GM12864 (cell line): ENCODE results near the gene CFAP46.

Source experiments
- DNase-seq: peaks from one replicate; pipeline ENCODE4 v3.0.0-alpha.2; 2011; ENCODE audit warnings: low read depth
- H3K4me3 ChIP-seq: 2 replicates; pipeline ENCODE4 v1.5.1; 2011; ENCODE audit warnings: mild to moderate bottlenecking, low read depth, low read length, control low read depth
- TF ChIP-seq, protein P1 (sequence below): IDR thresholded peaks from 2 replicates; pipeline ENCODE4 v1.5.1; 2011; ENCODE audit warnings: low read depth, mild to moderate bottlenecking, moderate library complexity, low read length, control low read depth, inconsistent platforms; ENCODE audit errors: missing control alignments

CFAP46 gene

DNA sequence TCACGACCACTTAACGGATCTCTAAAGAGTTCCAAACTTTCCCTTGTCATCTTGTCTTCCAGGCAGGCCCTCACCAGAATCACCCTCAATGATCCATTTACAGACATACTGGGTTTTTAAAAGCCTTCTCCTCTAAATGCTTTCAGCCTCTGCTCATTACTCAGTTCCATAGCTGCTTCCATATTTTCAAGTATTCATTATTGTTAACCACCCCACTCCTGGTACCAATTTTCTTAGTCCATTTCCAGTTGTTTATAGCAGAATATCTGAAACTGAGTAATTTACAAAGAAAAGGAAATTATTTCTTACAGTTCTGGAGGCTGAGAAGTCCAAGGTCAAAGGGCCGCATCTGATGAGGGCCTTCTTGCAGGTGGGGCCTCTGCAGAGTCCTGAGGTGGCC lies 100.0 kb downstream of the CFAP46 start:
- DNase-seq = no peak
- TF ChIP-seq, protein P1, sequence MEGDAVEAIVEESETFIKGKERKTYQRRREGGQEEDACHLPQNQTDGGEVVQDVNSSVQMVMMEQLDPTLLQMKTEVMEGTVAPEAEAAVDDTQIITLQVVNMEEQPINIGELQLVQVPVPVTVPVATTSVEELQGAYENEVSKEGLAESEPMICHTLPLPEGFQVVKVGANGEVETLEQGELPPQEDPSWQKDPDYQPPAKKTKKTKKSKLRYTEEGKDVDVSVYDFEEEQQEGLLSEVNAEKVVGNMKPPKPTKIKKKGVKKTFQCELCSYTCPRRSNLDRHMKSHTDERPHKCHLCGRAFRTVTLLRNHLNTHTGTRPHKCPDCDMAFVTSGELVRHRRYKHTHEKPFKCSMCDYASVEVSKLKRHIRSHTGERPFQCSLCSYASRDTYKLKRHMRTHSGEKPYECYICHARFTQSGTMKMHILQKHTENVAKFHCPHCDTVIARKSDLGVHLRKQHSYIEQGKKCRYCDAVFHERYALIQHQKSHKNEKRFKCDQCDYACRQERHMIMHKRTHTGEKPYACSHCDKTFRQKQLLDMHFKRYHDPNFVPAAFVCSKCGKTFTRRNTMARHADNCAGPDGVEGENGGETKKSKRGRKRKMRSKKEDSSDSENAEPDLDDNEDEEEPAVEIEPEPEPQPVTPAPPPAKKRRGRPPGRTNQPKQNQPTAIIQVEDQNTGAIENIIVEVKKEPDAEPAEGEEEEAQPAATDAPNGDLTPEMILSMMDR = no peak

DNA sequence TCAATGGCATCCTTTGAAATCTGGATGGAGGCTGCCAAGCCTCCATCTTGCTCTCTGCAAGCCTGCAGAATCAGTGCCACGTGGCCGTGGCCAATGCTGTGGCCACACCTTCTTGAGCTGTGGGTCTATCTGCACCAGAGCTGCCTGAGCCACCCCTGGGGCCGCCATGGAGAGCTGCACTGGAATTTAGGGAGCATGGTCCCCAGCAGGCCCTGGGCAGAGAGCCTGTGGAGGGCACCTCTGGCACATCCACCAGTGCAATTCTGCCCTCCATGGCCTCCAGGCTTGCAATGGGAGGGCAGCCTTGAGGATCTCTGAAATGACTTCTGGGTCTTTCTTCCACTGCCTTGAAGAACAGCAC lies 100.8 kb downstream of the CFAP46 start:
- DNase-seq = no peak
- TF ChIP-seq, protein P1 = no peak
- no peak overlapping the region for H3K4me3 ChIP-seq

More for the DNA sequence above, 100.0 kb downstream of the CFAP46 start:
- no peak overlapping the region for H3K4me3 ChIP-seq

DNA sequence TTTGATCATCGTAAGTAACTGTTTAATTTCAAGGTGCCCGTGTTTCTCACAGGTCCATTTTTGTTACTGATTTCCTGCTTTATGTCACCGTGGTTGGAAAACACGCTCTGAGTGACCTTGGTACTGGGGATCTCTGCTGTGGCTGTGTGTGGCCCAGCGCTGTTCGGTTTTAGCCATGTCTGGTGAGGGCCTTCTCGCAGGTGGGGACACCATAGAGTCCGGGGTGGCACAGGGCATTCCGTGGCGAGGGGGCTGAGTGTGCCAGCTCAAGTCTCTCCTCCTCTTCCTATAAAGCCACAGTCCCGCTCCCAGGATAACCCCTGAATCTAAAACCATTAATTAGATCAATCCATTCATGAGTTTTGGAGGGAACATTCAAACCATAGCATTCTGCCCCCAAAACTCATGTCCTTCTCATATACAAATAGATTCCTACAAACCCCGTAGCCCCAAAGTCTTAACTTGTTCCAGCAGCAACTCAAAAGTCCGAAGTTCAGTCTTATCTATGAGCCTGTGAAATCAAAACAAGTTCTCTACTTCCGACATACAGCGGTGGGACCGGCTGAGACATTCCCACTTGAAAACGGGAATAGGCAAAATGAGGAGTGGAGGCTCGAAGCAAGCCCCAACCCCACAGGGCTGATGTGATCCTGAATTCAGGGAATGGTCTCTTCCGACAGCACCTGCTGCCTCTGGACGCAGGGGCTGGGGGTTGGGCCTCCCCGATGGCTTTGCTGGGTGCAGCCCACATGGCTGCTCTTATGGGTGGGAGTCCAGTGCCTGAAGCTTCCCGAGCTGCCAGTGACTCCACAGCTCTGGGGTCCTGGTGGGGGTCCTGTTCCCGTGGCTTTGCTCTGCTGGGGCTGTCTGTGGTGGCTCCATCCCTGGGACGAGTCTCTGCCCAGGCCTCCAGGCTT lies 101.4 kb downstream of the CFAP46 start:
- no peak for DNase-seq
- no peak overlapping the region for H3K4me3 ChIP-seq
- TF ChIP-seq, protein P1 = no peak

DNA sequence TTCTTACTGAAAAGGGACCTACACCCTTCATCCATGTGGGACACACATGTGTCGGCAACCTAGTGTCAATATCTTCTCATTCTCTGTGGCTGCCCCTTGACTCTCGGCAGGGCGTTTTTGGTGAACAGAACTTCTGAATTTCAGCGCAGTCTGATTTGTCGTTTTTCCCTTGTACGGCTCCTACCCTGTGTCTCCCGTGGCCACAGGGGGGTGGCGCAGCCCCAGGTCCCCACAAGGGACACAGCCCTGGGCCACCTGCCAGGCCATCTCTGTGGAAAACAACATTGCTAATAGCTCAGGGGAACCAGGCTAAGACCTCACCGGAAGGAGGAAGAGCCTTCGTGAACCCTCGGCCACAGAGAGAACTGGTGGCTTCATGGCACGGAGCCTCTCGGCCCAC lies 103.3 kb downstream of the CFAP46 start:
- no peak overlapping the region for H3K4me3 ChIP-seq
- no peak for DNase-seq
- TF ChIP-seq, protein P1 = no peak

DNA sequence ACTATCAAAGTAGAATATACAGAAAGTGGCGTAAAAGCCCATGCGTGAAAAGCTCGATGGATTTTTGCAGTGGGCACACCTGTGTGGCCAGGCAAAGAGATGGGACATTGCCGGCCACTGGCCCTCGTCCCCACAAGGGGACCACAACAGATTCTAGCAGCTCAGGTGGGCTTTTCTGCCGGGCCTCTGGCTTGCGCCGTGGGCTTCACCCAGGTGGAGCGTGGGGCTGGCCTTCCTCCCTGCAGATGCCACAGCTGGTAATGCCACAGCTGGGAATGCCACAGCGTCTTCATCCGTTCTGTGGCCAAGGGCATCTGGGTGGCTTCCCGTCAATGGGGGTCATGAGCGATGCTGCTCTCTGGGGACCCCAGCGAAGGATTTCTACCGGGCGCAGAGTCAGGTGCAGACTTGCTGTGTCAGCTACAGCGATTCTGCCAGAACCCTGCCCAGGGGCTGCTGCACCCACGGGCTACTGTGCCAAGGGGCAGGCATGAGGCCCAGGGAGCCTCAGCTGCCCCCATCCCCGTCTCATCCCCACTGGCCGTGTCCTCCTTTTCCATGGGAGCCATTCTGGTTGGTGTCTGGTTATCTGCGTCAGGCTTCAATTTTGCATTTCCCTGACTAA lies 103.9 kb downstream of the CFAP46 start:
- no peak overlapping the region for H3K4me3 ChIP-seq
- DNase-seq = no peak

DNA sequence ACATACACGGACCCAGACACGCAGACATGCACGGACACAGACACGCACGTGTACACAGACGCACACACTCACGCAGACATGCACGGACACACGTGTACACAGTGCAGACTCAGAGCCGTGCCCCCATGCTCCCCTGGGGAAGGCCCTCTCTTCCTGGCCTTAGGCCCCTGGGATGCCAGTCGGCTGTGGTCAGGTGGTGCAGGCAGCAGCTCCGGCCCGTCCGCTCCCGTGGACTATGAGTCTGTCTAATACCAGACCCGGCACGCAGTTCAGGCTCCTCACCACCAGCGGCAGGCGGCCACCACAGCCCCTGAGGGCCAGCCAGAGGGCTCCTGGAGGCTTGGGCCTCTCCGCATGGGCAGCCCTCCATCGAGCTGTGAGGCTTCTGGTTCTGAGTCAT lies 104.5 kb downstream of the CFAP46 start:
- TF ChIP-seq, protein P1 = no peak
- DNase-seq = no peak
- H3K4me3 ChIP-seq = no peak overlapping the region

More for the DNA sequence above, 103.9 kb downstream of the CFAP46 start:
- TF ChIP-seq, protein P1 = no peak
